IMR-90 (cell line): ENCODE measurements around the gene SMARCA4. TPM values are rescaled to one million over a fixed set of nuclear protein-coding genes. Genes with fewer than 3 reads are reported as not detected.

Experiments
- ATAC-seq: fragments of 200-7000 bp; cut with Tn5 transposase; 2 replicates; pipeline ENCODE4 v1.9.1; 2020; ENCODE audit warnings: low read depth, mild to moderate bottlenecking, moderate library complexity
- BruUV-seq: library from RNA; stranded (reverse); fragments of 400-500 nt; replicated peaks from 2 replicates; lab custom pipeline; 2021; lab: Mats Ljungman, UMichigan
- CTCF ChIA-PET: fragments of 300-600 bp; formaldehyde crosslinking; extraction: SDS; loops from one replicate; lab custom pipeline; 2021; ENCODE audit warnings: antibody characterized with exemption; lab: Yijun Ruan, JAX
- POLR2A ChIA-PET: fragments of 300-600 bp; sonication (Branson Sonifier 250); formaldehyde crosslinking; loops from one replicate; lab custom pipeline; 2022; ENCODE audit warnings: antibody characterized with exemption; ENCODE audit not compliant: unreplicated experiment; lab: Charles Lee
- DNase-seq: peaks from one replicate; pipeline ENCODE4 v3.0.0; 2013
- H2AFZ ChIP-seq: replicated peaks from 2 replicates; pipeline ENCODE3; 2013; ENCODE audit warnings: low read length, mild to moderate bottlenecking; ENCODE audit not compliant: poor library complexity
- H2AK5ac ChIP-seq: 2 replicates; pipeline ENCODE4 v1.6.1; 2013; ENCODE audit warnings: low read depth, low read length, inconsistent platforms
- H2AK9ac ChIP-seq: replicated peaks from 2 replicates; pipeline ENCODE3; 2013; ENCODE audit warnings: mild to moderate bottlenecking, low read depth, low read length, moderate library complexity; ENCODE audit not compliant: poor library complexity
- H2BK120ac ChIP-seq: 2 replicates; pipeline ENCODE4 v1.6.1; 2013; ENCODE audit warnings: low read depth, low read length, inconsistent platforms
- H2BK15ac ChIP-seq: 3 replicates; pipeline ENCODE4 v1.6.1; 2013; ENCODE audit warnings: low read depth, low read length, inconsistent platforms
- H2BK20ac ChIP-seq: 2 replicates; pipeline ENCODE4 v1.6.1; 2013; ENCODE audit warnings: low read depth, mild to moderate bottlenecking, inconsistent platforms, low read length, moderate library complexity
- H2BK5ac ChIP-seq: 2 replicates; pipeline ENCODE4 v1.6.1; 2013; ENCODE audit warnings: mild to moderate bottlenecking, low read depth, low read length, inconsistent platforms; ENCODE audit not compliant: poor library complexity, severe bottlenecking
- H3K14ac ChIP-seq: replicated peaks from 2 replicates; pipeline ENCODE4 v1.6.1; 2013; ENCODE audit warnings: low read depth, low read length, inconsistent platforms
- H3K18ac ChIP-seq: 2 replicates; pipeline ENCODE4 v1.6.1; 2013; ENCODE audit warnings: low read depth, low read length, control low read depth
- H3K23ac ChIP-seq: 2 replicates; pipeline ENCODE4 v1.6.1; 2013; ENCODE audit warnings: low read depth, low read length, inconsistent platforms
- H3K27ac ChIP-seq: 2 replicates; pipeline ENCODE4 v1.5.1; 2013; ENCODE audit warnings: mild to moderate bottlenecking, control low read depth, low read length; ENCODE audit not compliant: insufficient read depth
- H3K27me3 ChIP-seq: 2 replicates; pipeline ENCODE4 v1.6.1; 2013; ENCODE audit warnings: low read length; ENCODE audit not compliant: control insufficient read depth, insufficient read depth
- H3K36me3 ChIP-seq: 2 replicates; pipeline ENCODE4 v1.6.1; 2013; ENCODE audit warnings: low read length, mixed read lengths; ENCODE audit not compliant: control insufficient read depth, insufficient read depth
- H3K4ac ChIP-seq: 2 replicates; pipeline ENCODE4 v1.6.1; 2013; ENCODE audit warnings: low read depth, low read length, inconsistent platforms
- H3K4me1 ChIP-seq: 2 replicates; pipeline ENCODE4 v1.6.1; 2013; ENCODE audit warnings: low read length, mixed read lengths; ENCODE audit not compliant: control insufficient read depth, insufficient read depth
- H3K4me2 ChIP-seq: 2 replicates; pipeline ENCODE4 v1.6.1; 2013; ENCODE audit warnings: low read depth, mild to moderate bottlenecking, control low read depth, low read length, moderate library complexity
- H3K4me3 ChIP-seq: 2 replicates; pipeline ENCODE4 v1.5.1; 2013; ENCODE audit warnings: low read depth, mild to moderate bottlenecking, control low read depth, low read length, moderate library complexity; ENCODE audit not compliant: insufficient read depth
- H3K56ac ChIP-seq: 2 replicates; pipeline ENCODE4 v1.6.1; 2013; ENCODE audit warnings: low read length, inconsistent platforms; ENCODE audit not compliant: insufficient read depth; ENCODE audit errors: extremely low read depth
- H3K79me1 ChIP-seq, 2 experiments: 2 replicates each; pipeline ENCODE4 v1.6.1; 2013; ENCODE audit warnings: low read length in 2 of 2, inconsistent platforms in 1 of 2, low read depth in 1 of 2
- H3K9ac ChIP-seq: 2 replicates; pipeline ENCODE4 v1.6.1; 2013; ENCODE audit warnings: low read depth, low read length, control low read depth
- H3K9me1 ChIP-seq: 2 replicates; pipeline ENCODE4 v1.6.1; 2013; ENCODE audit warnings: low read length, inconsistent platforms; ENCODE audit not compliant: insufficient read depth
- H3K9me3 ChIP-seq: 2 replicates; pipeline ENCODE4 v1.6.1; 2013; ENCODE audit warnings: low read length; ENCODE audit not compliant: control insufficient read depth, insufficient read depth
- H4K20me1 ChIP-seq: 2 replicates; pipeline ENCODE4 v1.6.1; 2013; ENCODE audit warnings: low read length, inconsistent platforms; ENCODE audit not compliant: insufficient read depth
- H4K5ac ChIP-seq: 2 replicates; pipeline ENCODE4 v1.6.1; 2013; ENCODE audit warnings: mild to moderate bottlenecking, low read depth, low read length, control low read depth
- H4K8ac ChIP-seq, 2 experiments: 2 replicates each; pipeline ENCODE4 v1.6.1; 2013; ENCODE audit warnings: low read depth in 2 of 2, low read length in 2 of 2, control low read depth in 1 of 2, inconsistent platforms in 1 of 2
- H4K91ac ChIP-seq: 2 replicates; pipeline ENCODE4 v1.6.1; 2013; ENCODE audit warnings: low read depth, low read length, inconsistent platforms; ENCODE audit not compliant: insufficient read depth
- CEBPB ChIP-seq: IDR thresholded peaks from 2 replicates; pipeline ENCODE4 v1.6.1; 2012; ENCODE audit warnings: low read depth, low read length, improper control_type of control experiment
- CHD1 ChIP-seq: IDR thresholded peaks from 2 replicates; pipeline ENCODE4 v1.6.1; 2012; ENCODE audit warnings: low read depth, low read length, improper control_type of control experiment
- CTCF ChIP-seq: conservative IDR thresholded peaks from 2 replicates; pipeline ENCODE4 v1.5.1; 2012; ENCODE audit warnings: mild to moderate bottlenecking, low read depth, low read length, improper control_type of control experiment
- ELK1 ChIP-seq: fragments of 150-350 bp; IDR thresholded peaks from 2 replicates; pipeline ENCODE4 v1.6.1; 2016; ENCODE audit warnings: low read depth, mild to moderate bottlenecking, low read length, moderate library complexity, borderline replicate concordance
- FOS ChIP-seq: fragments of 150-350 bp; IDR thresholded peaks from 2 replicates; pipeline ENCODE4 v1.6.1; 2016; ENCODE audit warnings: low read depth, low read length
- MAFK ChIP-seq: IDR thresholded peaks from 2 replicates; pipeline ENCODE4 v1.6.1; 2012; ENCODE audit warnings: low read depth, low read length, improper control_type of control experiment
- MAZ ChIP-seq: IDR thresholded peaks from 2 replicates; pipeline ENCODE4 v1.6.1; 2012; ENCODE audit warnings: low read depth, mild to moderate bottlenecking, low read length, improper control_type of control experiment, moderate library complexity, borderline replicate concordance
- MXI1 ChIP-seq: IDR thresholded peaks from 2 replicates; pipeline ENCODE4 v1.6.1; 2012; ENCODE audit warnings: low read depth, mild to moderate bottlenecking, low read length, moderate library complexity, borderline replicate concordance
- NFE2L2 ChIP-seq: fragments of 150-350 bp; IDR thresholded peaks from 2 replicates; pipeline ENCODE4 v1.6.1; 2016; ENCODE audit warnings: low read depth, mild to moderate bottlenecking, low read length
- POLR2A ChIP-seq: IDR thresholded peaks from 2 replicates; pipeline ENCODE4 v1.6.1; 2012; ENCODE audit warnings: mild to moderate bottlenecking, low read depth, low read length
- RAD21 ChIP-seq: IDR thresholded peaks from 2 replicates; pipeline ENCODE4 v1.6.1; 2012; ENCODE audit warnings: low read length, improper control_type of control experiment
- SMC3 ChIP-seq: fragments of 150-350 bp; IDR thresholded peaks from 2 replicates; pipeline ENCODE4 v1.6.1; 2016; ENCODE audit warnings: low read depth, mild to moderate bottlenecking, antibody characterized with exemption, low read length, moderate library complexity
- WGBS, 2 experiments: methylation state at CpG; one replicate each; pipeline versions ENCODE4 v1.1.5 to v1.1.7; 2013; ENCODE audit warnings: missing lambda C conversion rate in 2 of 2; ENCODE audit not compliant: insufficient read length in 1 of 2; ENCODE audit errors: extremely low coverage in 2 of 2; 5-methylcytosine and 5-hydroxymethylcytosine counted together
- dilution Hi-C: fragments of 300-500 bp; cut with HindIII; formaldehyde crosslinking; loops from one replicate; pipeline ENCODE4 v1.14.3; 2018; ENCODE audit warnings: low sequenced_read_pairs; ENCODE audit not compliant: unreplicated experiment
- in situ Hi-C: fragments of 300-500 bp; cut with MboI; formaldehyde crosslinking; loops from 3 replicates; pipeline ENCODE4 v1.14.3; 2019; ENCODE audit warnings: low sequenced_read_pairs, inconsistent platforms, mixed read lengths
- intact Hi-C: fragments of 100-400 bp; cut with micrococcal nuclease; formaldehyde crosslinking; loops from 2 replicates; pipeline ENCODE4 v1.10.0; 2022
- polyA plus RNA-seq, 3 experiments: library from polyadenylated mRNA; depleted of rRNA; stranded (reverse); fragments of >200 nt; gene quantifications; 2 replicates each; pipeline ENCODE4 v1.2.3, GENCODE V29; 2012; ENCODE audit warnings: low replicate concordance in 1 of 3
- total RNA-seq: library from RNA; depleted of rRNA; stranded (reverse); fragments of >200 nt; gene quantifications from 2 replicates; pipeline ENCODE4 v1.2.3, GENCODE V29; 2012

The SMARCA4 gene
- total and polyA plus RNA-seq, 2 of the 4 experiments (the other 2 are of a cell fraction): 41.4 to 85.6 TPM

DNA sequence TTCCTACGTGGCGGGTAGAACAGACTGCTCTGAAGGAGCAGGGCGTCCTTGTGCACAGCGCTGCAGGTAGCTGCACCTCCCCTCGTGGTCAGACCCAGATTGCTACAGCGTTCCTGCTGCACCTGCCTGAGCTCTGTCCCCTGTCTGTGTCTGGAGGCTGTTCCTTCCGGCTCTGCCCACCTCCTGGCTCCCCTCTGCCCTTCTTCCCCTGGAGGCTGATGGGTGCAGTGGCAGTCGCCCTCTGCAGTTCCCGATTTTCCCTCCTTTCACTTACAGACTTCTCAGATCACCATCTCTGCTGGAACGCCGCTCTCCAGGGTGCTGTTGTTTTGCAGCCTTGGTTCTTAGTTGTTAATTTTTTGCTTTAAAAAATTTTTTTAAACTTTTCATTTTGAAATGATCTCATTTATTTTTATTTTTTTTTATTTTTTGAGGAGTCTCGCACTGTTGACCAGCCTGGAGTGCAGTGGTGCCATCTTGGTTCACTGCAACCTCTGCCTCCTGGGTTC lies 53.6 kb downstream of the SMARCA4 start:
- in situ Hi-C loops: no loop called here

More for the DNA sequence above, 53.6 kb downstream of the SMARCA4 start:
- no peak overlapping the region for H3K56ac ChIP-seq
- TF ChIP-seq CTCF: no peak
- no peak for TF ChIP-seq CHD1
- TF ChIP-seq RAD21: no peak
- TF ChIP-seq CEBPB: no peak
- TF ChIP-seq ELK1: no peak
- no peak for TF ChIP-seq POLR2A
- no peak for TF ChIP-seq SMC3
- no peak for TF ChIP-seq NFE2L2
- TF ChIP-seq MAFK: no peak
- no peak for TF ChIP-seq FOS
- TF ChIP-seq MAZ: no peak
- TF ChIP-seq MXI1: no peak
- POLR2A ChIA-PET: no interaction called here
- no peak for ATAC-seq
- no peak overlapping the region for H4K8ac ChIP-seq
- no peak overlapping the region for H2BK5ac ChIP-seq
- BruUV-seq: no TSS peak
- no peak overlapping the region for H3K4me3 ChIP-seq
- no peaks in the 10 kb centered on the region for H3K9me3 ChIP-seq
- H3K14ac ChIP-seq: no peak overlapping the region
- no peak overlapping the region for H3K9ac ChIP-seq
- no peak overlapping the region for H3K27ac ChIP-seq
- peaks cover 4 to 6% of the 10 kb centered on the region in 2 experiments; a peak in 2 of 4 replicates for H3K79me1 ChIP-seq
- no peaks in the 10 kb centered on the region for H3K9me1 ChIP-seq
- no peak overlapping the region for H2BK120ac ChIP-seq
- no peak overlapping the region for H4K91ac ChIP-seq
- H2AFZ ChIP-seq: no peak overlapping the region
- no peak overlapping the region for H2AK5ac ChIP-seq
- no peak overlapping the region for H2BK20ac ChIP-seq
- H4K20me1 ChIP-seq: peaks cover 10% of the 10 kb centered on the region; the same call in 1 of the 2 replicates
- DNase-seq: no peak
- H3K4me2 ChIP-seq: no peak overlapping the region
- WGBS, 2 experiments: 91% methylated on average over 7 of the region's 12 CpGs; no CpG with 5 or more reads in 1 of the 2 experiments
- CTCF ChIA-PET: no interaction called here
- H3K18ac ChIP-seq: no peak overlapping the region
- dilution Hi-C loops: no loop called here
- no peak overlapping the region for H4K5ac ChIP-seq
- no peak overlapping the region for H3K4ac ChIP-seq
- H3K4me1 ChIP-seq: no peaks in the 10 kb centered on the region
- no peaks in the 10 kb centered on the region for H3K27me3 ChIP-seq
- H2BK15ac ChIP-seq: no peak overlapping the region
- H3K36me3 ChIP-seq: peaks cover 81% of the 10 kb centered on the region
- no peak overlapping the region for H2AK9ac ChIP-seq
- intact Hi-C loops: no loop called here
- H3K23ac ChIP-seq: no peak overlapping the region
